ENCODE results near the gene STT3A.

Gene STT3A

GRCh38 chr11:125592305-125593113, at the start of gene STT3A:
TSS of gene STT3A (plus strand) at chr11:125592852. CDS start at chr11:125595916, 3,064 bp downstream.
- TF ChIP-seq, protein P1, sequence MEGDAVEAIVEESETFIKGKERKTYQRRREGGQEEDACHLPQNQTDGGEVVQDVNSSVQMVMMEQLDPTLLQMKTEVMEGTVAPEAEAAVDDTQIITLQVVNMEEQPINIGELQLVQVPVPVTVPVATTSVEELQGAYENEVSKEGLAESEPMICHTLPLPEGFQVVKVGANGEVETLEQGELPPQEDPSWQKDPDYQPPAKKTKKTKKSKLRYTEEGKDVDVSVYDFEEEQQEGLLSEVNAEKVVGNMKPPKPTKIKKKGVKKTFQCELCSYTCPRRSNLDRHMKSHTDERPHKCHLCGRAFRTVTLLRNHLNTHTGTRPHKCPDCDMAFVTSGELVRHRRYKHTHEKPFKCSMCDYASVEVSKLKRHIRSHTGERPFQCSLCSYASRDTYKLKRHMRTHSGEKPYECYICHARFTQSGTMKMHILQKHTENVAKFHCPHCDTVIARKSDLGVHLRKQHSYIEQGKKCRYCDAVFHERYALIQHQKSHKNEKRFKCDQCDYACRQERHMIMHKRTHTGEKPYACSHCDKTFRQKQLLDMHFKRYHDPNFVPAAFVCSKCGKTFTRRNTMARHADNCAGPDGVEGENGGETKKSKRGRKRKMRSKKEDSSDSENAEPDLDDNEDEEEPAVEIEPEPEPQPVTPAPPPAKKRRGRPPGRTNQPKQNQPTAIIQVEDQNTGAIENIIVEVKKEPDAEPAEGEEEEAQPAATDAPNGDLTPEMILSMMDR (conservative IDR thresholded peaks at IDR 0.05), result no peak
- peak within 1 kb of the TSS; percentile 95 for H3K27ac ChIP-seq

GRCh38 chr11:125550780-125551179, 41.9 kb upstream of the STT3A start:
- H3K27ac ChIP-seq, result no peak overlapping the region
- TF ChIP-seq, protein P1 (conservative IDR thresholded peaks at IDR 0.05), result no peak

GRCh38 chr11:125551835-125552342, 40.8 kb upstream of the STT3A start:
- TF ChIP-seq, protein P1 (conservative IDR thresholded peaks at IDR 0.05), result no peak
- H3K27ac ChIP-seq, result no peak overlapping the region

DNA sequence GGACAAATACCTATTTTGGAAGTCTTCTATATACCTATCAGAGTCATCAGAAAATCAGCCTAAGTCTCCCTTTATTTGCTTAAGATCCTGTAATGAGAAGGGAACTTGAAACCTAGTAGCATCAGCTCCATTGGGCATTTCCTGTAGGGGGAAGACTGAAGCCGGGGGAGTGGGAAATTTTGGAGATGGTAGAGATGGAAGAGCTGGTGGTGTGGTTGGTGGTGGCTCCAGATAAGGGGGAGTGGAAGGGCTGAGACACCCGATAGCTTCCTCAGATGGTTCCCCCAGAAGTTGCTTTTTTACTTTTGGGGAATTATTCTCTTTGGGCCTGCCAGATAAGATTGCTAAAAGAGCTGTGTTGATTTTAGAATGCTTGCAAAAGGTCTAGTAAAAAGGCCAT, 39.7 kb upstream of the STT3A start:
- TF ChIP-seq, protein P1 (conservative IDR thresholded peaks at IDR 0.05), result no peak
- H3K27ac ChIP-seq, result no peak overlapping the region

- TF ChIP-seq, protein P1 (conservative IDR thresholded peaks at IDR 0.05), result no peak
- H3K27ac ChIP-seq, result no peak overlapping the region
These were observed 39.3 kb upstream of the STT3A start for GRCh38 chr11:125553357-125553756.

DNA sequence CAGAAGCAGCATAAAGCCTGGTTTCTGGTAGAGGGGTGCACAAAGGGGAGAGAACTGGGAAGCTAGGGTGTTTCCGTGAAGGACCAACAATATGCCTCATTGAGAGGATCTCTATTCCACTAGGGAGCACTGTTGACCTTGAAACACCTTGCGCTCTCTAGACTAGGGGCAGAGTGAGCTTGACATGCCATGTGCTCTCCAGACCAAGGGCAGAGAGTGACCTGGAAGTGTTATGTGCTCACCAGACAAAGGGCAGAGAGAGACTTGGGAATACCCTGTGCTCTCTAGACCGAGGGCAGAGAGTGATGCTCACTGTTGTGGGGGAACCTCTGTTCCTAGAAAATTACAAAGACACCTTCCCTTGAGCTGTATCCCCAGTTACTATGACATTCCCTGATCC, 38.6 kb upstream of the STT3A start:
- H3K27ac ChIP-seq, result no peak overlapping the region
- TF ChIP-seq, protein P1 (conservative IDR thresholded peaks at IDR 0.05), result no peak

DNA sequence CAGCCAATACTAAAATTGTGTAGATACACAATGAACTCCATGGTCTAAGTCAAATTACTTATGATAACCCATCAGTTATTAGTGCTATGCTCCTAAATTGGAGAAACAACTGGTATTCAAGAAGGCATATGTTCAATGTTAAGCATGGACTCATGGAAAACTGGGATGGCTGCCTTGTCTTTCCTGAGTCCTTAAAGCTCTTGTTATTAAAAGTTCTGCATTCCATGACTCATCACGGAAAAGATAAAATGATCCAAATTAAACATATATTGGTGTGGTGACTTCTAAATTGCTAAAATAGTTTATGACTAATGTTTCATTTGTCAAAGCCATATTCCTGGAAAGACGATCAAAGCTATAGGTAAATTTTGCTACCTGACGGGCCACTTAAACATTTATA, 32.8 kb upstream of the STT3A start:
- no peak overlapping the region for H3K27ac ChIP-seq
- TF ChIP-seq, protein P1 (conservative IDR thresholded peaks at IDR 0.05), result no peak

Data from VCaP (cell line).